ENCODE data around the gene ETS1. TPM values are rescaled to one million over a fixed set of nuclear protein-coding genes. Genes with fewer than 3 reads are reported as not detected.

Gene ETS1
- polyA plus RNA-seq, 1 donor from 2014 or later = 0.42 TPM

- H3K9ac ChIP-seq (ENCODE audit: low read length) = no peak overlapping the region
- H3K79me2 ChIP-seq (replicated peaks; ENCODE audit: insufficient read depth, low read length) = no peaks in the 10 kb centered on the region
- H3K4me2 ChIP-seq (ENCODE audit: low read length) = no peak overlapping the region
- H3K9me2 ChIP-seq (ENCODE audit: insufficient read depth, low read length) = no peaks in the 10 kb centered on the region
- H3K4me3 ChIP-seq (ENCODE audit: low read length) = no peak overlapping the region
- H4K20me1 ChIP-seq (ENCODE audit: insufficient read depth) = no peaks in the 10 kb centered on the region
- peaks cover 99% of the 10 kb centered on the region for H3K27me3 ChIP-seq (ENCODE audit: insufficient read depth, low read depth, low read length)
- H3K27ac ChIP-seq (ENCODE audit: low read length) = no peak overlapping the region
- no peaks in the 10 kb centered on the region for H3K9me3 ChIP-seq (ENCODE audit: low read length)
- H3F3A ChIP-seq (ENCODE audit: insufficient read depth, low read length, poor library complexity, severe bottlenecking) = no peaks in the 10 kb centered on the region
- no peaks in the 10 kb centered on the region for H3K36me3 ChIP-seq (ENCODE audit: insufficient read depth, low read length)
- TF ChIP-seq CTCF (IDR thresholded peaks at IDR 0.05; ENCODE audit: poor library complexity, severe bottlenecking) (no peak), EP300 (conservative IDR thresholded peaks at IDR 0.05; ENCODE audit: poor library complexity, severe bottlenecking) (no peak), TAF1 (IDR thresholded peaks at IDR 0.05; ENCODE audit: low read depth) (no peak), POLR2AphosphoS5 (IDR thresholded peaks at IDR 0.05) (no peak), RAD21 (conservative IDR thresholded peaks at IDR 0.05) (no peak), REST (IDR thresholded peaks at IDR 0.05; ENCODE audit: borderline replicate concordance) (no peak), SMC3 (conservative IDR thresholded peaks at IDR 0.05; ENCODE audit: poor library complexity) (no peak), EZH2 (IDR thresholded peaks at IDR 0.05; ENCODE audit: borderline replicate concordance, insufficient read depth, low read length, poor library complexity, severe bottlenecking) (no peak), MXI1 (conservative IDR thresholded peaks at IDR 0.05; ENCODE audit: poor library complexity, severe bottlenecking) (no peak)
- H2AFZ ChIP-seq (ENCODE audit: low read depth, low read length) = no peak overlapping the region
Measured at GRCh38 chr11:128520888-128521681, 66.3 kb downstream of the ETS1 start.

- H3K4me3 ChIP-seq (ENCODE audit: low read length) = no peak overlapping the region
- no peak overlapping the region for H3K27ac ChIP-seq (ENCODE audit: low read length)
- TF ChIP-seq TAF1 (IDR thresholded peaks at IDR 0.05; ENCODE audit: low read depth) (no peak), REST (IDR thresholded peaks at IDR 0.05; ENCODE audit: borderline replicate concordance) (no peak), SMC3 (conservative IDR thresholded peaks at IDR 0.05; ENCODE audit: poor library complexity) (no peak), EP300 (conservative IDR thresholded peaks at IDR 0.05; ENCODE audit: poor library complexity, severe bottlenecking) (no peak), POLR2AphosphoS5 (IDR thresholded peaks at IDR 0.05) (no peak), CTCF (IDR thresholded peaks at IDR 0.05; ENCODE audit: poor library complexity, severe bottlenecking) (no peak), EZH2 (IDR thresholded peaks at IDR 0.05; ENCODE audit: borderline replicate concordance, insufficient read depth, low read length, poor library complexity, severe bottlenecking) (no peak), MXI1 (conservative IDR thresholded peaks at IDR 0.05; ENCODE audit: poor library complexity, severe bottlenecking) (no peak), RAD21 (conservative IDR thresholded peaks at IDR 0.05) (no peak)
- H3K4me2 ChIP-seq (ENCODE audit: low read length) = no peak overlapping the region
- no peak overlapping the region for H2AFZ ChIP-seq (ENCODE audit: low read depth, low read length)
- no peaks in the 10 kb centered on the region for H3K79me2 ChIP-seq (replicated peaks; ENCODE audit: insufficient read depth, low read length)
- H3K36me3 ChIP-seq (ENCODE audit: insufficient read depth, low read length) = no peaks in the 10 kb centered on the region
- H3K27me3 ChIP-seq (ENCODE audit: insufficient read depth, low read depth, low read length) = peaks cover 99% of the 10 kb centered on the region
- H3K9me3 ChIP-seq (ENCODE audit: low read length) = no peaks in the 10 kb centered on the region
- no peaks in the 10 kb centered on the region for H3F3A ChIP-seq (ENCODE audit: insufficient read depth, low read length, poor library complexity, severe bottlenecking)
- no peaks in the 10 kb centered on the region for H3K9me2 ChIP-seq (ENCODE audit: insufficient read depth, low read length)
- no peaks in the 10 kb centered on the region for H4K20me1 ChIP-seq (ENCODE audit: insufficient read depth)
- no peak overlapping the region for H3K9ac ChIP-seq (ENCODE audit: low read length)
Measured at GRCh38 chr11:128520206-128520887, 67.0 kb downstream of the ETS1 start.
